ENCODE measurements around the gene PTPRT.

Gene PTPRT

GRCh38 chr20:42788707-42789106 is 401.0 kb downstream of the PTPRT start:
- H2BK15ac ChIP-seq (ENCODE audit: low read depth, poor library complexity, severe bottlenecking), result no peak overlapping the region
- H3K4me1 ChIP-seq (ENCODE audit: control insufficient read depth, insufficient read depth, low read depth, low read length), result no peaks in the 10 kb centered on the region
- 79% methylated on average over 3 of the region's 5 CpGs for WGBS
- H3K4me2 ChIP-seq (ENCODE audit: low read length, poor library complexity, severe bottlenecking), result no peak overlapping the region
- H3K4me3 ChIP-seq (ENCODE audit: insufficient read depth in 1 of 2, low read depth in 1 of 2, low read length in 2 of 2), result no peak overlapping the region
- no peaks in the 10 kb centered on the region for H3K79me1 ChIP-seq (replicated peaks; ENCODE audit: low read length, poor library complexity, severe bottlenecking)
- no peak overlapping the region for H2BK120ac ChIP-seq (ENCODE audit: low read depth, low read length)
- no peak overlapping the region for H2BK5ac ChIP-seq (ENCODE audit: low read depth, low read length, poor library complexity, severe bottlenecking)
- no peak overlapping the region for H3K18ac ChIP-seq (ENCODE audit: low read depth in 1 of 2, low read length in 2 of 2)
- no peak overlapping the region for H3K23ac ChIP-seq (ENCODE audit: low read length in 2 of 2)
- no peak for DNase-seq
- H2AK5ac ChIP-seq (ENCODE audit: low read length, severe bottlenecking), result no peak overlapping the region
- H3K36me3 ChIP-seq (ENCODE audit: control insufficient read depth in 1 of 2, insufficient read depth in 2 of 2, low read depth in 1 of 2, low read length in 2 of 2), result no peaks in the 10 kb centered on the region
- no peaks in the 10 kb centered on the region for H3K27me3 ChIP-seq (ENCODE audit: control insufficient read depth in 1 of 2, insufficient read depth in 1 of 2, low read length in 2 of 2)
- H4K91ac ChIP-seq (ENCODE audit: low read length), result no peak overlapping the region
- no peaks in the 10 kb centered on the region for H3K9me3 ChIP-seq (ENCODE audit: control insufficient read depth, low read length)
- H3K4ac ChIP-seq (ENCODE audit: low read depth in 1 of 2, low read length in 2 of 2), result no peak overlapping the region
- no peak overlapping the region for H2BK12ac ChIP-seq (ENCODE audit: low read length in 2 of 2)
- H3K14ac ChIP-seq (ENCODE audit: low read length in 2 of 2), result no peak overlapping the region
- no peak overlapping the region for H3K9ac ChIP-seq (ENCODE audit: low read length)
- no peak overlapping the region for H4K8ac ChIP-seq (ENCODE audit: low read length)
- H2AFZ ChIP-seq (ENCODE audit: low read depth, low read length), result no peak overlapping the region
- no peak overlapping the region for H3K27ac ChIP-seq (ENCODE audit: low read length, poor library complexity, severe bottlenecking)

- H3K23ac ChIP-seq (ENCODE audit: low read length in 2 of 2), result no peak overlapping the region
Observed at GRCh38 chr20:42785041-42785440, 404.7 kb downstream of the PTPRT start.

GRCh38 chr20:42779216-42779615 is 410.5 kb downstream of the PTPRT start:
- Histone ChIP-seq H2BK12ac (ENCODE audit: low read length in 2 of 2) (no peak overlapping the region), H3K9me3 (ENCODE audit: control insufficient read depth, low read length) (no peaks in the 10 kb centered on the region), H3K27me3 (ENCODE audit: control insufficient read depth in 1 of 2, insufficient read depth in 1 of 2, low read length in 2 of 2) (no peaks in the 10 kb centered on the region), H3K4me2 (ENCODE audit: low read length, poor library complexity, severe bottlenecking) (no peak overlapping the region), H3K4ac (ENCODE audit: low read depth in 1 of 2, low read length in 2 of 2) (no peak overlapping the region), H4K91ac (ENCODE audit: low read length) (no peak overlapping the region), H2BK120ac (ENCODE audit: low read depth, low read length) (no peak overlapping the region), H2AFZ (ENCODE audit: low read depth, low read length) (no peak overlapping the region), H3K18ac (ENCODE audit: low read depth in 1 of 2, low read length in 2 of 2) (no peak overlapping the region), H3K79me1 (replicated peaks; ENCODE audit: low read length, poor library complexity, severe bottlenecking) (no peaks in the 10 kb centered on the region), H3K9ac (ENCODE audit: low read length) (no peak overlapping the region), H4K8ac (ENCODE audit: low read length) (no peak overlapping the region), H3K4me1 (ENCODE audit: control insufficient read depth, insufficient read depth, low read depth, low read length) (no peaks in the 10 kb centered on the region), H3K36me3 (ENCODE audit: control insufficient read depth in 1 of 2, insufficient read depth in 2 of 2, low read depth in 1 of 2, low read length in 2 of 2) (no peaks in the 10 kb centered on the region), H2AK5ac (ENCODE audit: low read length, severe bottlenecking) (no peak overlapping the region), H3K27ac (ENCODE audit: low read length, poor library complexity, severe bottlenecking) (no peak overlapping the region), H3K23ac (ENCODE audit: low read length in 2 of 2) (no peak overlapping the region), H3K4me3 (ENCODE audit: insufficient read depth in 1 of 2, low read depth in 1 of 2, low read length in 2 of 2) (no peak overlapping the region), H2BK15ac (ENCODE audit: low read depth, poor library complexity, severe bottlenecking) (no peak overlapping the region), H2BK5ac (ENCODE audit: low read depth, low read length, poor library complexity, severe bottlenecking) (no peak overlapping the region), H3K14ac (ENCODE audit: low read length in 2 of 2) (no peak overlapping the region)
- no peak for DNase-seq
- 71% methylated on average over 1 of the region's 1 CpG for WGBS

More at GRCh38 chr20:42785041-42785440, 404.7 kb downstream of the PTPRT start:
- H2AK5ac ChIP-seq (ENCODE audit: low read length, severe bottlenecking), result no peak overlapping the region
- no peaks in the 10 kb centered on the region for H3K4me1 ChIP-seq (ENCODE audit: control insufficient read depth, insufficient read depth, low read depth, low read length)
- no peak for DNase-seq
- 74% methylated on average over 3 of the region's 4 CpGs for WGBS
- no peak overlapping the region for H4K8ac ChIP-seq (ENCODE audit: low read length)
- H2BK12ac ChIP-seq (ENCODE audit: low read length in 2 of 2), result no peak overlapping the region
- no peak overlapping the region for H4K91ac ChIP-seq (ENCODE audit: low read length)
- H3K9ac ChIP-seq (ENCODE audit: low read length), result no peak overlapping the region
- H3K4me3 ChIP-seq (ENCODE audit: insufficient read depth in 1 of 2, low read depth in 1 of 2, low read length in 2 of 2), result no peak overlapping the region
- no peak overlapping the region for H3K18ac ChIP-seq (ENCODE audit: low read depth in 1 of 2, low read length in 2 of 2)
- no peak overlapping the region for H2BK5ac ChIP-seq (ENCODE audit: low read depth, low read length, poor library complexity, severe bottlenecking)
- H3K79me1 ChIP-seq (replicated peaks; ENCODE audit: low read length, poor library complexity, severe bottlenecking), result no peaks in the 10 kb centered on the region
- no peak overlapping the region for H3K4ac ChIP-seq (ENCODE audit: low read depth in 1 of 2, low read length in 2 of 2)
- no peak overlapping the region for H2BK120ac ChIP-seq (ENCODE audit: low read depth, low read length)
- no peaks in the 10 kb centered on the region for H3K36me3 ChIP-seq (ENCODE audit: control insufficient read depth in 1 of 2, insufficient read depth in 2 of 2, low read depth in 1 of 2, low read length in 2 of 2)
- H3K27ac ChIP-seq (ENCODE audit: low read length, poor library complexity, severe bottlenecking), result no peak overlapping the region
- no peaks in the 10 kb centered on the region for H3K9me3 ChIP-seq (ENCODE audit: control insufficient read depth, low read length)
- no peak overlapping the region for H3K4me2 ChIP-seq (ENCODE audit: low read length, poor library complexity, severe bottlenecking)
- H3K27me3 ChIP-seq (ENCODE audit: control insufficient read depth in 1 of 2, insufficient read depth in 1 of 2, low read length in 2 of 2), result no peaks in the 10 kb centered on the region
- no peak overlapping the region for H2BK15ac ChIP-seq (ENCODE audit: low read depth, poor library complexity, severe bottlenecking)
- no peak overlapping the region for H2AFZ ChIP-seq (ENCODE audit: low read depth, low read length)
- H3K14ac ChIP-seq (ENCODE audit: low read length in 2 of 2), result no peak overlapping the region

- 80% methylated on average over 2 of the region's 3 CpGs for WGBS
- H3K27ac ChIP-seq (ENCODE audit: low read length, poor library complexity, severe bottlenecking), result no peak overlapping the region
- no peak overlapping the region for H2AK5ac ChIP-seq (ENCODE audit: low read length, severe bottlenecking)
- no peak overlapping the region for H3K4ac ChIP-seq (ENCODE audit: low read depth in 1 of 2, low read length in 2 of 2)
- H3K18ac ChIP-seq (ENCODE audit: low read depth in 1 of 2, low read length in 2 of 2), result no peak overlapping the region
- no peaks in the 10 kb centered on the region for H3K27me3 ChIP-seq (ENCODE audit: control insufficient read depth in 1 of 2, insufficient read depth in 1 of 2, low read length in 2 of 2)
- no peaks in the 10 kb centered on the region for H3K9me3 ChIP-seq (ENCODE audit: control insufficient read depth, low read length)
- H4K8ac ChIP-seq (ENCODE audit: low read length), result no peak overlapping the region
- H2BK120ac ChIP-seq (ENCODE audit: low read depth, low read length), result no peak overlapping the region
- H3K9ac ChIP-seq (ENCODE audit: low read length), result no peak overlapping the region
- H3K14ac ChIP-seq (ENCODE audit: low read length in 2 of 2), result no peak overlapping the region
- no peak overlapping the region for H3K23ac ChIP-seq (ENCODE audit: low read length in 2 of 2)
- H2BK5ac ChIP-seq (ENCODE audit: low read depth, low read length, poor library complexity, severe bottlenecking), result no peak overlapping the region
- no peak overlapping the region for H3K4me3 ChIP-seq (ENCODE audit: insufficient read depth in 1 of 2, low read depth in 1 of 2, low read length in 2 of 2)
- H2BK15ac ChIP-seq (ENCODE audit: low read depth, poor library complexity, severe bottlenecking), result no peak overlapping the region
- no peak overlapping the region for H2AFZ ChIP-seq (ENCODE audit: low read depth, low read length)
- no peak overlapping the region for H4K91ac ChIP-seq (ENCODE audit: low read length)
- no peak overlapping the region for H2BK12ac ChIP-seq (ENCODE audit: low read length in 2 of 2)
- H3K79me1 ChIP-seq (replicated peaks; ENCODE audit: low read length, poor library complexity, severe bottlenecking), result no peaks in the 10 kb centered on the region
- no peaks in the 10 kb centered on the region for H3K4me1 ChIP-seq (ENCODE audit: control insufficient read depth, insufficient read depth, low read depth, low read length)
- DNase-seq, result no peak
- H3K36me3 ChIP-seq (ENCODE audit: control insufficient read depth in 1 of 2, insufficient read depth in 2 of 2, low read depth in 1 of 2, low read length in 2 of 2), result no peaks in the 10 kb centered on the region
- H3K4me2 ChIP-seq (ENCODE audit: low read length, poor library complexity, severe bottlenecking), result no peak overlapping the region
Observed at GRCh38 chr20:42775866-42776265, 413.8 kb downstream of the PTPRT start.
